GM12872 (cell line): ENCODE measurements around the gene GTSF1L.

Experiments used
- TF ChIP-seq, protein P1 (sequence below): IDR thresholded peaks from 3 replicates; pipeline ENCODE4 v1.5.1; 2011; ENCODE audit warnings: low read depth, mild to moderate bottlenecking, low read length, moderate library complexity; ENCODE audit not compliant: insufficient read depth

GTSF1L gene

DNA sequence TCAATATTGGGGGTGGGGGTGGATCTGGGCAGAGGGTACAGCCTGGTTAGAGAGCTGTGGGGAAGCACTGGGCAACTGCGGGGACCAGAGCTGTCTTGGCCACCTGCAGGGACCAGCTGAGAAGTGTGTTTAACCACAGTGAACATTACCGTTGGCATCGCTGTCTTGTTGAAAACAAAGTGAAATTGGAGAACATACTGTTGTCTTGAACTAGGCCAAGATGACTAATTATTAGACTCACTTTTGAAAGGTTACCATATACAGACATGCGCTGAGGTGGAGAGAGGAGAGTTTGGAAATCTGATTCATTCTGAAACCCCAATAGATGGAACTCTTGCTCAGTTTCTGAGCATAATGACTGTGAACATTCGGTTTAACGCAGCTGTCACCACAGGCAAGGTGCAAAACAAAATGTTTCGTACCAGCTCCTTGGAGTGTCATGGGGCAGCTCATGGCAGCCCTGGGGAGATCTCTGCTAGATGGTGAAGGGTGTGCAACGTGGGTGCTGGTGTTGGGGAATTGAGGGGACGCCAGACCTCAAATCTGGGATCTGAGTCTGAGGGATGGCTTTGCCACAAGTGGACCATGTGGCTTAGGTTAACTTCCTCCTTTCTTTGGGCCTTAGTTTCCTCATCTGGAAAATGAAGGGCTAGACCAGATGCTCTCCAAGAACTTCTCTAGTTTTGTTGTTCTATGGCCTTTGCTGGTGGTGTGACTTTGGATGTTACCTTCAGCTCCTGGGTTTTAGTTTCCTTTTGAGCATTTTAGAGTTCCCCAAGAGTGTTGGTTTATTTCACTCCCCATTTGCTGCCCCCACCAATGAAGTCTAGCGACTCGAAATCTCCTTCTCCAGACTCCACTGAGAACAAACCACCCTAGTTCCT, 24.6 kb upstream of the GTSF1L start:
- TF ChIP-seq, protein P1, sequence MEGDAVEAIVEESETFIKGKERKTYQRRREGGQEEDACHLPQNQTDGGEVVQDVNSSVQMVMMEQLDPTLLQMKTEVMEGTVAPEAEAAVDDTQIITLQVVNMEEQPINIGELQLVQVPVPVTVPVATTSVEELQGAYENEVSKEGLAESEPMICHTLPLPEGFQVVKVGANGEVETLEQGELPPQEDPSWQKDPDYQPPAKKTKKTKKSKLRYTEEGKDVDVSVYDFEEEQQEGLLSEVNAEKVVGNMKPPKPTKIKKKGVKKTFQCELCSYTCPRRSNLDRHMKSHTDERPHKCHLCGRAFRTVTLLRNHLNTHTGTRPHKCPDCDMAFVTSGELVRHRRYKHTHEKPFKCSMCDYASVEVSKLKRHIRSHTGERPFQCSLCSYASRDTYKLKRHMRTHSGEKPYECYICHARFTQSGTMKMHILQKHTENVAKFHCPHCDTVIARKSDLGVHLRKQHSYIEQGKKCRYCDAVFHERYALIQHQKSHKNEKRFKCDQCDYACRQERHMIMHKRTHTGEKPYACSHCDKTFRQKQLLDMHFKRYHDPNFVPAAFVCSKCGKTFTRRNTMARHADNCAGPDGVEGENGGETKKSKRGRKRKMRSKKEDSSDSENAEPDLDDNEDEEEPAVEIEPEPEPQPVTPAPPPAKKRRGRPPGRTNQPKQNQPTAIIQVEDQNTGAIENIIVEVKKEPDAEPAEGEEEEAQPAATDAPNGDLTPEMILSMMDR, result no peak

DNA sequence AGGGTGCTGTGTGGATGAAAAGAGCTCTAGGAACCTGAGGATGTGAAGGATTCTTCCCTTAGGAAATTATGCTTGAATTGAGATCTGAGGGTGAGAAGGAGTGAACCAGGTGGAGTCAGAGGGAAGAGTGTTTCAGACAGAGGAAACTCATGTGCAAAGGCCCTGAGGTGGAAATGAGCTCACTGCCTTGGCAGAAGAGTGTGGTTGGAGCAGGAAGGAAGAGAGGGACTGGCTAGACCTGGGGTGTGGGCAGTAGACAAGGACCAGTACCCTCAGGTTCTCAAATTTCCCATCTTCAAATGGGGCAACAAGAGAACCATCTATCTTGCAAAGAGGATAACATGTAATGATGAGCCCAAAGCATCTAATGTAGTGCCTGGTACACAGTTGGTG, 24.0 kb upstream of the GTSF1L start:
- TF ChIP-seq, protein P1, result no peak

DNA sequence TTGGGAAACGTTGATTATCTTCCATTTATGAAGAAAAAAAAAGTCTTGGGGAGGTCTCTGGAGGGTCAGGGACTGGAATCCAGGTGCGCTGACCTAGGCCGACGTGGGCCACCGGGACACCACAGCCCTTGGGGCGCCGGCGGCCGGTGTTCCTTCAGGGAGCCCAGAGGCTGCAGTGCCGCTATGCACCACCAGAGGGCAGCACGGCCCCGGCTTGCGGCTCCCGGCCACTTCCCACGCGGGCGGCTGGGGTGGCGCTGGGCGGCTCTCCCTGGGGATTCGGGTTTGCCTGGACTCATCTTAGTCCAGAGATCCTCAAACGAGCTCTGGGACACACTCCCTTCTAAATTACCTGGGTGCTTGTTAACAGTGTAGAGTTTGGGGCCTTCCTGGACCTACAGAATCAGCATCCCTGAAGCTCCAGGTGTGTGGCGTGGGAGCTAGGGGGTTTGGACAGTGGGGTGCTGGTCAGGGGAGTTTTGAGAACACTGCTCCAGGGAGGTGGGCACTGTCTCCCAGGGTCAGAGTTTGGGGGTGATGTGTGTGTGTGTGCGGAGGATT, 23.0 kb upstream of the GTSF1L start:
- TF ChIP-seq, protein P1, result peak; percentile 97

- TF ChIP-seq, protein P1, result no peak
Observed at GRCh38 chr20:43748274-43748673, 21.5 kb upstream of the GTSF1L start.

- TF ChIP-seq, protein P1, result no peak
Observed at GRCh38 chr20:43746344-43747137, 19.7 kb upstream of the GTSF1L start.

- TF ChIP-seq, protein P1, result no peak
Observed at GRCh38 chr20:43744966-43745730, 18.3 kb upstream of the GTSF1L start.
